NCI-H460 (cell line): ENCODE data around the gene ANK3. TPM values are rescaled to one million over a fixed set of nuclear protein-coding genes. Genes with fewer than 3 reads are reported as not detected.

Experiments used
- DNase-seq: peaks from one replicate; pipeline ENCODE4 v3.0.0-alpha.2; 2016; ENCODE audit warnings: low read depth; ENCODE audit errors: extremely low read depth
- total RNA-seq: library from RNA; depleted of rRNA; stranded (reverse); fragments of >200 nt; shearing (Covaris generic); gene quantifications from 2 replicates; pipeline ENCODE4 v1.2.3, GENCODE V29; 2014

ANK3 gene
- total RNA-seq, 1 experiment from 2014 or later, result 65.7 TPM

GRCh38 chr10:60382946-60383681 is 6.6 kb downstream of the ANK3 start:
- DNase-seq, result no peak

DNA sequence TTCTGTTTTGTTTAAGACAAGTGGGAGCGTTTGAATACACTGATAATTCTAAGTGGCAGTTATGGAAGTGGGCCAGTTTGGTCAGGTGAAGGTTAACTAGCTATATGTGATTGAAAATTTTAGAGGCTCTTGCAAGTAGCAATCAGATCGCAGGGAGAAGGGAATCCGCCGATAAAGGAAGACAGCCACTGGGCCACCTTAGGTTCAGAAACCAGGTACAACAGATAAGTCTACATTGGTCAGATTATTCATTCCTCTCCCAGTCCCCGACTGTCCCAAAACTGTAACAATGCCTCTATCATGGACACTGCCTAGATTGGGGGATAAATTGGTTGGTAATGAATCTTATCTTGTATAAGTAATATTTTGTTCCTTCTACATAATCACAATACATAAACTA is 8.9 kb downstream of the ANK3 start:
- DNase-seq, result no peak

GRCh38 chr10:60377955-60378354 is 11.7 kb downstream of the ANK3 start:
- DNase-seq, result peak; percentile 18

GRCh38 chr10:60377042-60377352 is 12.7 kb downstream of the ANK3 start:
- DNase-seq, result no peak

DNA sequence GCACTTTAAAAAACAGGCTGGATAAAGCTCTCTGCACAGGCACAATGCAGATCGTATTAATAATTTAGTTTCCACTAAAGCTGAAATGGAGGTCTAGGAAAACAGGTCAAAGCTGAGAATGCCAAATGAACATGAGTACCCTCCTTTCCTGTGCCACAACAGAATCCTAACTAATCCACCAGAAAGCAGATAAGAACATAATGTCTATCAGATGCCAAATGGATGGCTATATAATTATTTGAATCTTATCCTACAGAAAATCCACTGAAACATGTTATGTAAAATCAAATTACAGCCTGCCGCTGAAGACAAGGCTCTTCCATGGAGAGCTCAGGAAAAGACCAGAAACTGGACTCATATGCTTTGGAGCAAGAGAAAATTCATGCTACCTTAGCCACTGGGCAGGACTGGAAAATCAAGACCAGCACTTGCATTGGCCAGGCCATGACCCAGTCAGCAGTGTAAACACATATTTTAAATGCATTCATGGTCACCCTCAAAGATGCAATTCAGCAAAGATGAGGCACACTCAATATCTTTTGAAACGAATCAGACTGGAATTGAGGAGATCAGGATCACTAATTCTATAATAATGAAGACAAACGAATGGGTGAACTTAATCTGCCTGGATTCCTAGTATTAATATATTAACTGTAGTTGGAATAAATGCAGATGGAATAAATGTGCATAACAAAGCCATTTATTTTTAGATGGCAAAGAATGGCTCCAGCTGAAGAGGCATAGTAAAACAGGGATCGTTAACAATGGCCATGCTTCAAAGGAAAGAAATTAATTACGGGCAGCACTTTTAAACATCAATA is 13.2 kb downstream of the ANK3 start:
- no peak for DNase-seq

- DNase-seq, result no peak
Observed at GRCh38 chr10:60375293-60376004, 14.2 kb downstream of the ANK3 start.

- no peak for DNase-seq
Observed at GRCh38 chr10:60374836-60375235, 14.8 kb downstream of the ANK3 start.

GRCh38 chr10:60372436-60372835 is 17.2 kb downstream of the ANK3 start:
- DNase-seq, result no peak

DNA sequence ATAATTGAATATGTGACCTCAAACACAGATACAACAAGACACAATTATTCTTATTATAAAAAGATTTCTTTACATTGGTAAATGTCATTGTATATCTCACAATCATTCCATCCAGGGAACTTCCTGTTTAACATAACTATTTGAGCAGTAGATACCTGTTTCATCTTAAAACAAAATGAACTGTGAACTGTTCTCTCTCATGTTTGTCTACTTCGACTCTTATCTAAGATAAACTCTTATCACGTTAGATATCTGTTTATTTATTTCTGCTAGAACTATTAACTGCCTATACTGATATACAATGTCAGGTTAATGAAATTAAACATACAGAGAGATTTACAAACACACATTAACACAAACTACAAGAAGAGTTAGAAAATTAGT is 20.1 kb downstream of the ANK3 start:
- DNase-seq, result no peak

DNA sequence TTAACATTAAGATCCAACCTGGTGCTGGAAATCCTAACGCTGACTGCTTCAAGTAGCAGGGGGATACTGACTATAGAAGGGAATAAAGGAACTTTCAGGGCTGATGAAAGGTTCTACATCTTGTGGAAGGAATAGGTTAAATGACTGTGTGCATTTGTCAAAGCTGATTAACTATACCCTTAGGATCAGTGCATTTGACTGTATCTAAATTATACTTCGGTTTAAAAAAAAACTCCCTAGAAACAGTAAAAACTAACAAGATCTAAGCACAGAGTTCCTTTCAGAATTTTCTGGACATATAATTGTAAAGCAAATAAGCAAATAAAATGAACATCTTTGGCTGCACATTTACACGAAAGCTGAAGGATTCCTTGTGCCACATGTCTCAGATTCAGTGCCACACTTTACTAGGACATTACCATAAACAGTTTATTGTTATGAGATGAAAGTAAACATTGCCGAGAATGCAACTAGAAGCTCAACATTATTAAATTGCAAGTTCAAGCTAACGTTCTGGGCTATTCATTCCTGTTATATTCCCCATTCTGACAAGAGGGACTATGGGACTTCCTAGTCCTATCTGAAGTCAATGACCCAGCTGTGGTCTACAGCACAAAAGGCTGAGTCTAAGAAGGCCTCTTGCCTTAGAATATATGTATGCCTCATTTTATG is 20.7 kb downstream of the ANK3 start:
- no peak for DNase-seq

DNA sequence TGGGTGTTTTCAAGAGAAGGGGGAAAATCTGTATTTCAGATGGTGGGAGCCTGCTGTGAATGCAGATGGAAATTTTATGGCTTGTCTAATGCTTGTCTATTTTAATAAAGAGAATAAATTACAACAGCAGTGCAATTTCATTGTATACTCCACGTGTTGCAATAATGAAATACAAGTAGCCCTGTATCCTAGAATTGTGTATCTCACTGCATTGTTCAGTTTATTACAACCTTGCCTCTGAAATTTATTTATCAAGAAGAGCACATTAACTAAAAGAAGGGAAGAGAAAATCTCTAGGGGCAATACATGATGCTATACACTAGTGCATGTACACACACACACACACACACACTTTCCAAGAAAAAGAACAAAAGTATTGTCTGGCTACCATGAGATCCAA is 21.8 kb downstream of the ANK3 start:
- no peak for DNase-seq

GRCh38 chr10:60367431-60367830 is 22.2 kb downstream of the ANK3 start:
- DNase-seq, result no peak

DNA sequence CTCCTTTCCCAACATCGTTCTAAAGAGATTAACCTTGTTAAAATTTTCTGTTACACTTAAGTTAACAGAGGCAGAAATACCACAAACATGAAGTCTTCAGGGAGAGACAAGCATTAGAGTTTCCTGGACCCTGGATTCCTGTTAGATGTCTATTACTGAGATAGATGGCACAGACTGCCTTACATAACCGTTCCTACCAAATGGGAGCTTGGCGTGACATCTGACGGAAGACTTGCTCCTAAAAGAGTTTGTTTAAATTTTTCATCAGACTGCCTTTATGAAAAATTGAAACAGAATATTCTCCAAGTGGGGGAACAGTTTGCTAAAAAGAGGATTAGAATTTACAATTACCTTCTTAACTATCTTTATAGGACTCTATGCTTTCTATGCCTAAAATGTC is 22.7 kb downstream of the ANK3 start:
- DNase-seq, result no peak

- DNase-seq, result no peak
Observed at GRCh38 chr10:60363187-60363586, 26.5 kb downstream of the ANK3 start.

GRCh38 chr10:60362461-60362860 is 27.2 kb downstream of the ANK3 start:
- no peak for DNase-seq

DNA sequence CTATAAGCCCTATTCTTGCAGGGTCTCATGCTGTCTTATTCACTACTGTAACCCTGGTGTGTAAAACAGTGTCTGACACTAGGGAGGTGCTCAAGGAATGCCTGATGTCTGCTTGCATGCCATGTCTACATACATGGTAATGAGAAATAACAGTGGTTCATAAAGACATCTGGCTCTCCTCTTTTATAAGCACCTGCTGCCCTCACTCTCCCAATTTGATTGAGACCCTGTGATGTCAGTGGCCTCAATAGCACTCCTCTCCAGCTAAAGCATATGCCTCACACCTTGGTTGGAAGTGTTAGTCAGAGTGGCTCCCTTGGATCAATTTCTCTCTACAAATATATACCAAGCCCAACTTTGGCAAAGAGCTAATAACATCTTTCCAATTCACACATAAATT is 30.6 kb downstream of the ANK3 start:
- DNase-seq, result no peak

DNA sequence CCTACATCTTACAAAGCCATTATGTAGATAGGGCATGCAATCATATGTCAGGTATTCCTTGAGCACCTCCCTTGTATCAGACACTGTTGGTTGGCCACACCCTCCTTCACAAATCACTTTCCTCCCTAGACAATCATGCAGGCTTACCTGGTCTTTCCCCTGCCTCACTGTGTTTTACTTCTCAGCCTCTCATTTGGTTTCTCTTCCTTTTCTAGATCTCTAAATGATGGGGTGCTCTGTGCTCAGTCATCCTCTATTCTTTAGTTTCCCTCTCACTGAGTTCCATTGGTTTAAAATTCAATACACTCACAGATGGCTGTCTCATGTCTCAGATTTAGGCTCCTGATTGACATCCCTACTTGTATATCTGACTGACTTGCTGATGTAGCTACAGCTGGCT is 31.4 kb downstream of the ANK3 start:
- DNase-seq, result no peak

DNA sequence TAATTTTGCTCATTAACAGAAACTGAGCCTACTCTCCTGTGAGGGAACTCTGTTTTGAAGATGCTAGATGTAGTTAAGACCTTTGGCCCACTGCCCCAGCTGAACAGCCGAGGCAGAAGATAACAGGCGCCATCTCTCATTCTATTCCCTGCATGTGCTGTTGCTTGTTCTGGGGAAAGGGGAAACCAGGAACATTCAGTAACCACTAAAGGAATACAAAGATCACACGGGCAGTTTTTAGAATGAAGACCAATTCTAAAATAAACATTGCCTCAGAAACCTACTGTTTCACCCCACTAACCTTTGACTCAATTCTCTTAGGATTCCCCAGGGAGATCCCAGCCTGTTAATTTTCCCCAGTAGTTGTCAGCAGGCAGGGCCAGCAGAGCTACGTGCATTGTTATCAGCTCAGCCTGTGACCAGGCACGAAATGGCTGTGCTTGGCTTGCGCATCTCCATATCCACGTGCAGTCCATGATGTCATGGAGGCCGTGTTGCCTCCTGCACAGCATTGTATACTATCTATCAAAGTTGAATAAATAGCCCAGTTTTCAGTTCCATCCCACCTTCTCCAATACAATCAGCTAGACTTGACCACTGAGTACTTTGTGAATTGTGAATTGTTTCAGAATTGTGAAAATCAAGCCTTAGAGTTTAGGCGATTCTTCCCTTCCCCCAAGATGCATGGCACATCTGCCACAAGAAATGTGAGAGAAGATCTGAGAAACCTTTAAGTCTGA is 36.0 kb downstream of the ANK3 start:
- no peak for DNase-seq

DNA sequence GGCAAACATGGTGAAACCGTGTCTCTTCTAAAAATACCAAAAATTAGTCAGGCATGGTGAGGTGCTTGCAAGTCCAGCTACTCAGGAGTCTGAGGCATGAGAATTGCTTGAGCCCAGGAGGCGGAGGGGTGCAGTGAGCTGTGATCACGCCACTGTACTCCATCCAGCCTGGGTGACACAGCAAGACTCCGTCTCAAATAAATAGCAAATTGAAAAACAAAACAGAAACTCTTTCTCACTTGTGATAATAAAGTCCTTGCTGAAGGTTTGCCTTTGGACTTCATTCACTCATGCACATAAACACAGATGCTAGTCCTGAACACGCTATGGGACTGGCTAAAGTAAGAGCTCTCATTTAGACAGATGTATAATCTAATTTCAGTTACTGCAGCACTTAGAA is 37.6 kb downstream of the ANK3 start:
- no peak for DNase-seq

DNA sequence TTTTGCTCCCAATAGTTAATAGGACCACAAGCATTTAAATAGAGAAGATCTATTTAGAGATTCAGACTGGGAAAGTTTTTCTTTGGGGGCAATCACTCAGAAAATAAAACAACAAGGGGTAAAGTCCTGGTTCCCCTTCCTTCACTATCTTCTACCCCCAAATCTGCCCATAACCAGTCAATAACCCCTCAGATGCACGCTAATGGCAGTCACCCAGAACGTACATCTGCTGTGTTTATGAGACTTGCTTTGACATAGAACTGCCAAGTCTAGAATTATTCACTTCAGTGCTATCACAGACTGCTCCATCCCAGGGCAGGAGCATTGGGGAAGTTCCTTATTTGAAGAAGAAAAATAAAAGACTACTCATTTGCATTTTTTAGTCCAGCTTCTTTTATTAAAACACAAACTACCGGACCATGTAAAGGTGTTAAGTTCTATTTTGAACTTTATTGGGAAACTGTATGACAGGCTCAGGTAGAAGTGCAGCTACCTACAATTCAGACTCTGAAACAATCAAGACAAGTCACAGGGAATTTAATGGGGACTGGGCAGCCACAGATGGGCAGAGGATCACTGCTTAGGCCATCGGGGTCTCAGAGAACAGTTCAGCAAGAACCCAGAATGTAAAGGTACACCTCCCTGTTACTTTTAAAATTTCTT is 38.4 kb downstream of the ANK3 start:
- no peak for DNase-seq
